CD4-positive, alpha-beta T cell treated with Interleukin-10 for 1 hour (primary cell): Measurements from ENCODE around the gene SPATS1.

Experiments
- DNase-seq: peaks from one replicate; pipeline ENCODE4 v3.0.0-alpha.2; 2020

Gene SPATS1

GRCh38 chr6:44342489-44342888 is at the start of gene SPATS1:
TSS of gene SPATS1 (plus strand) at chr6:44342650. CDS start at chr6:44343096, 446 bp downstream.
- DNase-seq, result no peak

- DNase-seq, result no peak
These were observed 49.6 kb upstream of the SPATS1 start for GRCh38 chr6:44292661-44293365.

- DNase-seq, result no peak
These were observed 47.3 kb upstream of the SPATS1 start for GRCh38 chr6:44294832-44295791.

GRCh38 chr6:44297063-44298038 is 45.1 kb upstream of the SPATS1 start:
- DNase-seq, result peak; percentile 32

GRCh38 chr6:44298055-44298803 is 44.2 kb upstream of the SPATS1 start:
- no peak for DNase-seq

- DNase-seq, result no peak
These were observed 43.6 kb upstream of the SPATS1 start for GRCh38 chr6:44298864-44299263.

GRCh38 chr6:44300292-44300823 is 42.1 kb upstream of the SPATS1 start:
- no peak for DNase-seq

GRCh38 chr6:44301106-44301505 is 41.3 kb upstream of the SPATS1 start:
- DNase-seq, result no peak

GRCh38 chr6:44301782-44302564 is 40.5 kb upstream of the SPATS1 start:
- DNase-seq, result no peak

GRCh38 chr6:44302856-44303255 is 39.6 kb upstream of the SPATS1 start:
- DNase-seq, result no peak

- DNase-seq, result no peak
These were observed 38.6 kb upstream of the SPATS1 start for GRCh38 chr6:44303842-44304241.

- DNase-seq, result peak; percentile 52
These were observed 37.9 kb upstream of the SPATS1 start for GRCh38 chr6:44304282-44305199.

GRCh38 chr6:44305200-44305725 is 37.2 kb upstream of the SPATS1 start:
- DNase-seq, result no peak

- no peak for DNase-seq
These were observed 35.7 kb upstream of the SPATS1 start for GRCh38 chr6:44306710-44307109.

- no peak for DNase-seq
These were observed 35.2 kb upstream of the SPATS1 start for GRCh38 chr6:44307217-44307616.

GRCh38 chr6:44309092-44309491 is 33.4 kb upstream of the SPATS1 start:
- no peak for DNase-seq

GRCh38 chr6:44309631-44310030 is 32.8 kb upstream of the SPATS1 start:
- DNase-seq, result no peak

GRCh38 chr6:44310241-44310640 is 32.2 kb upstream of the SPATS1 start:
- no peak for DNase-seq

- no peak for DNase-seq
These were observed 31.1 kb upstream of the SPATS1 start for GRCh38 chr6:44311304-44311703.
